HG03558 (cell line): ENCODE measurements around the gene ZBTB38.
A peak's percentile ranks its signal among the peaks of the same experiment; 100 is the strongest.

ENCODE experiments used
- ATAC-seq: cut with Tn5 transposase; IDR thresholded peaks from one replicate; pipeline ENCODE4 v1.9.1; 2021; ENCODE audit warnings: moderate number of reproducible peaks; ENCODE audit not compliant: unreplicated experiment; ENCODE audit errors: extremely low read depth

The ZBTB38 gene

GRCh38 chr3:141366285-141367037 lies 1.8 kb upstream of the ZBTB38 start:
- ATAC-seq, result no peak

- no peak for ATAC-seq
These were observed 1.1 kb upstream of the ZBTB38 start for GRCh38 chr3:141367038-141367730.

GRCh38 chr3:141368925-141369794 lies 856 bp downstream of the ZBTB38 start:
- no peak for ATAC-seq

GRCh38 chr3:141370065-141370533 lies 1.8 kb downstream of the ZBTB38 start:
- peak; percentile 81 for ATAC-seq

GRCh38 chr3:141371882-141372281 lies 3.6 kb downstream of the ZBTB38 start:
- ATAC-seq, result no peak

GRCh38 chr3:141372656-141373055 lies 4.4 kb downstream of the ZBTB38 start:
- ATAC-seq, result no peak

GRCh38 chr3:141373232-141373631 lies 4.9 kb downstream of the ZBTB38 start:
- ATAC-seq, result no peak

GRCh38 chr3:141373768-141374526 lies 5.6 kb downstream of the ZBTB38 start:
- no peak for ATAC-seq

GRCh38 chr3:141375381-141376301 lies 7.3 kb downstream of the ZBTB38 start:
- no peak for ATAC-seq

- ATAC-seq, result no peak
These were observed 9.1 kb downstream of the ZBTB38 start for GRCh38 chr3:141377377-141377776.

- no peak for ATAC-seq
These were observed 10.3 kb downstream of the ZBTB38 start for GRCh38 chr3:141378556-141378955.

GRCh38 chr3:141379250-141379966 lies 11.1 kb downstream of the ZBTB38 start:
- ATAC-seq, result peak; percentile 43

GRCh38 chr3:141380279-141380678 lies 12.0 kb downstream of the ZBTB38 start:
- no peak for ATAC-seq

GRCh38 chr3:141380987-141381386 lies 12.7 kb downstream of the ZBTB38 start:
- peak; percentile 27 for ATAC-seq

GRCh38 chr3:141382571-141382970 lies 14.3 kb downstream of the ZBTB38 start:
- no peak for ATAC-seq

GRCh38 chr3:141383555-141384129 lies 15.3 kb downstream of the ZBTB38 start:
- no peak for ATAC-seq

GRCh38 chr3:141384157-141384556 lies 15.9 kb downstream of the ZBTB38 start:
- ATAC-seq, result no peak

GRCh38 chr3:141384575-141384974 lies 16.3 kb downstream of the ZBTB38 start:
- ATAC-seq, result no peak
